GM18909 (cell line): ENCODE results near the gene RGMA.
"Not testable (repeated sequence)": the region's sequence is repeated elsewhere in the genome, so short reads cannot be mapped to it uniquely, and the experiment has no call there.

Source experiments
- ATAC-seq: cut with Tn5 transposase; IDR thresholded peaks from one replicate; pipeline ENCODE4 v1.9.1; 2021; ENCODE audit warnings: mild to moderate bottlenecking; ENCODE audit not compliant: unreplicated experiment, poor library complexity

Gene RGMA

DNA sequence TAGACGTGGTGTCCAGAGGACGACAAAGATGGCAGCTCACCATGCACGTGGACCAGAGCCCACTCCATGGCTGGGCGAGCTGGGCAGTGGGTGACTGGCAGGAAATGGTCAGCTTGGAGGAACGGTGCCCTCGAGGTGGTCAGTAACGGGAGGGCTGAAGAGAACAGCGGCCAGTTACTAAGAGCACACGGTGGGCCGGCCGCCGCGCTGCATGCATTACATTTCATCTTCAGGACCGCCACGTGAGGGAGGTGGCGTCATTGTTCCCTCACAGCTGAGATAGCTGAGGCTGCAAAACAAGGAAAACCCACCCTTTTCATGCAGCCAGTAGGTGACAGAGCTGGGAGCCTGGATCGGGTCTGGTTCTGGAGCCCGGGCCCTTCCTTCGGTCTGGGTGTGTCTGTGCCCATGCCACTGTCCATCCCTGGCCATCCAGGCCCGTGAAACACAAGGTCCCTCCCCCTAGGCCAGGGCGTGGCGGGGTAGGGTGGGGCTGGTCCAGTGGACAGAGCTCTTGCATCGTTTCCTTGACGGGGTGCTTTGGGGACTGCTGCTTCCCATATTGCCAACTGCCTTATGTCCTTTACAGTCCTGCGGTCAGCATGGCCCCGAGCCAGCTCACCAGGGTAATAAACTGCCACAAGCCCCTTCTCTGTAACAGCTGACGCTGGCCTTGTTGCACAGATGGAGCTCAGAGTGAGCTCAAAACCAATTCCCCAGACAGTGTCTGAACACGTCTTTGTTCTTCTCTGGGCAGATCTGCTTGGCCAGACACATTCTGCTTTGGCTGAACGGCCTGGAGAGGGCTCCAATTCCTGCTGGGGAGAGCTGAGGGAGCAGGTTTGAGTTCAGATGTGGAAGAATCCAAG lies 51.8 kb downstream of the RGMA start:
- no peak for ATAC-seq

DNA sequence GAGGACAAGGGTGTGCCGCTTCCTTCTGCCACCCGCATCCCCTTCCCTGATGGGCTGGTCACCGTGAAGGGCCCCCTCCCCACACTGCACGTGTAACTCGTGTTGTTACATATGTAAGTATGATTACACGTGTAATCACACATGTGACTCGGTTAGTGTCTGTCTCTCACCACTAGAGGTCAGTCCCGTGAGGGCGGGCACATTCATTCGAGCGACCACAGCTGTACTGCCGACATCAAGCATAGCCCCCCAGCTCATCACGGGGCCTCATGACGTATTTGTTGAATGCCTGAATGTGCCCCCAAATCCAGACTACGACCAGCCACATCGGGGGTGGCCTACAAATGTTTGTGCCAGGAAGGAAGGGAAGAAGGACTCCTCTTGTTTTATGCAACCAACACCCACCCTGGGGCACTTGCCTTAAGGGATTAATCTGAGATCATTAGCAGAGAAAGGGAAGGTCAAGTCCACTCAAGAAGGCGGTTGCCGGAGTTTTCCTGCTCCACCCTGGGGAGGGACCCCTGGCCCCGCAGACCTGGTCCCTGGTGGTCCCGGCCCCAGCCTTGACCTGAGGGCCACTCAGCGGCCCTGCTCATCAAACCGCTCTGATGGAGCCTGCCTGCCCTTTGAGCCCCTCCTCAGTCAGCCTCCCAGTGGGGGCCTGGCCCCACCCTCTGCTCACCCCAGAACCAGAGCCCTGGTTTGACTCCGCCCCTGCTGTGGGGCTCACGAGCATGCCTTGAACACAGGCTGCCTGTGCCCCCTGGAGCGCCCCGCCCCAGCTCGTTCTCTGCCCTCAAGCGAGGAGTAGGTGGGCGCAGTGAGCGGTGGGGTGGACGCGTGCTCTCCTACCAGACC lies 52.8 kb downstream of the RGMA start:
- ATAC-seq, result peak; percentile 91

DNA sequence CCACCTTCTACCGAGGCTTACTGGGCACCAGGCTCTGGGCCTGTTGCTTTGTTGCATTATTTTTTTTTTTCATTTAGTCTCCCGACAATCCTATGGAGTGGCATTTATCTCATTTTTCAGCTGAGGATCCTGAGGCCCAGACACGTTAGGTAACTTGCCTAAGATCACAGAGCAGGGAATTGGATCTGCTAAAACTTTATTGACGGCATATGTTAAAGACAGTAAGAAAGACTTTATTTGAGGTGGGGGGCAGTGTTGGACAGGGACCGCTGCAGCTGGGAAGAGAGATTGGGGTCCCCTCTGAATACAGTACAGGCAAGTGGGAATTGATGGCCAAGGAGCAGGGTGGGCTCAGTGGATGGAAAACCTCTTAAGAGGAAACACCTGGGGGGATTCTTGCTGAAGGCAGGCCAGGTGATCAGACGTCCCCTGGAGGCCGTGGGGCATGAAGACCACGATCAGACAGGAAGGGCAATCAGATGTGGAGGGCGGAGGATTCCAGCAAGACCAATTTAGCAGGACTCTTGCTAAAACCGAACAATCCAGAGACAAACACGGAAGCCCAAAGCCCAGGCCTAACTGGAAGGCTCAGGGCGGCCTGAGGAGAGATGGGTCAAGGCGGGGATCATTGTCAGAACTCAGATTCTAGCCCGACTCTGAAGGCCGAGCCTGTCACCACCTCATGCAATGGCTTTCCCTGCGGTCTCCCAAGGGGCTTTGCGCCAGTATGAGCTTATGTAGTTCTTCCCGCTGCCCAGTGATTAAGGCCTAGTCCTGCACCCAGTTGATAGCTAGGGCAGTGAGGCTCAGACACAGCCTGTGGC lies 53.7 kb downstream of the RGMA start:
- no peak for ATAC-seq

DNA sequence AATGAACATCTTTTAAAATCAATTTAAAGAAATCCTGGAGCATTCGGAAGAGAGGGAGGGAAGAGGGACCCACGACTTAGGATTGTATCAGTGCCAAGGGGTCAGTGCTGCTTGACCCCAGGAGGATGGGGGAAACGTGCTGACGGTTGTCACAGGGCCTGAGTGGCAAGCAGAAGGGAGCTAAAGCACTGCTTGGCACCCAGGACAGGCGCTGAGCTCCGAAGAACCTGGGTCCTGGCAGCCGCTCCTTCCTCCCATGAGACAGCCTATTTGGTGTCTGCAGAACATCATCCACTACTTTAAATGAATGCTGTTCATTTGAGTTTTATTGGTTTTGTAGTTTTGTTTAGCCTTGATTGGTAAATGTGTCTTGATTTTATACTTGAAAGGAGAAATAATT lies 54.5 kb downstream of the RGMA start:
- ATAC-seq, result no peak

DNA sequence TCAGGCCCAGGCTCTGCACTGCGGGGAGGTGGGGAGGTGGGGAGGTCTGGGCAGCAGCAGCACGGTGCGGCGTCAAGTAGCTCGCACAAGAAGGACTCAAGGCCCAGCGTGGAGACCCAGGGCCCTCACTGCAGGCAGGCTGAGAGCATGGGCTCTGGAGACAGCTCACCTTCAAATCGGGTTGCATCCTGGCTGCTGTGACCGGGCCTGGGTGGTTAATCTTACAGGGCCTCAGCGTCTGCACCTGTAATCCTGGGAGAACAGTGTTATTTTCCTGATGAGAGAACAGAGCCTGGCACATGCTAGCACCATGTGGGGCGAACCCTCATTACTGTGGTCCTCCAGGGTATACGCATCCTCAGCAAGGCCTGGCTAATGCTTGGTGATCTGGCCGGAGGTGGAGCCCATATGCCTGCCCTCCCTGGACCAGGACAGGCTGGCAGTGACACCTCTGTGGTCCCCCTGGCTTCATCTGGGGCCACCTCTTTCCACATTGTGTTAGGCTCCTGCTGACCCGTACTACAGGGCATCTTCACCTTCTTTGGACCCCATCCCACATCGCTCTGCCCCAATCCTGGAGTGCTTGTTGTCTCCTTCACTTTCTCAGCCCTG lies 55.5 kb downstream of the RGMA start:
- no peak for ATAC-seq

DNA sequence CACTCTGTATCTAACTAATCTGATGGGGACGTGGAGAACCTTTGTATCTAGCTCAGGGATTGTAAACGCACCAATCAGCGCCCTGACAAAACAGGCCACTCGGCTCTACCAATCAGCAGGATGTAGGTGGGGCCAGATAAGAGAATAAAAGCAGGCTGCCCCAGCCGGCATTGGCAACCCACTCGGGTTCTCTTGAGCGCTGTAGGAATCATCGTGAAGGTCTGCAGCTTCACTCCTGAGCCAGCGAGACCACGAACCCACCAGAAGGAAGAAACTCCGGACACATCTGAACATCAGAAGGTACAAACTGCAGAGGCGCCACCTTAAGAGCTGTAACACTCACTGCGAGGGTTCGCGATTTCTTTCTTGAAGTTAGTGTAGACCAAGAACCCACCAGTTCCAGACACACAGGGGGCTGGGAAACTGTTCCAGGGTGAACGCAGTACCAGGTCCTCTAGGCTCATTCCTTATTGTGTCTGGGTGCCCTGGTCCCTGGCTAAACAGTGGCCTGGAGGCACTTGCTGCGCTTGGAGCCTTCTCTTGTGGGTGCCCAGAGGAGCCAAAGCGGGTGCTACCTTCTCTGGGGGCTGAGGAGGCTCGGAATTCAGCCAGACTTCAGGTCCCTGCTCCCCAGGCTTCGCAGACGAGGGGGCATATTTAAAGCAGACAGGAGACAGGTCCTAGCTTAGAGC lies 56.4 kb downstream of the RGMA start:
- not testable (repeated sequence) for ATAC-seq

DNA sequence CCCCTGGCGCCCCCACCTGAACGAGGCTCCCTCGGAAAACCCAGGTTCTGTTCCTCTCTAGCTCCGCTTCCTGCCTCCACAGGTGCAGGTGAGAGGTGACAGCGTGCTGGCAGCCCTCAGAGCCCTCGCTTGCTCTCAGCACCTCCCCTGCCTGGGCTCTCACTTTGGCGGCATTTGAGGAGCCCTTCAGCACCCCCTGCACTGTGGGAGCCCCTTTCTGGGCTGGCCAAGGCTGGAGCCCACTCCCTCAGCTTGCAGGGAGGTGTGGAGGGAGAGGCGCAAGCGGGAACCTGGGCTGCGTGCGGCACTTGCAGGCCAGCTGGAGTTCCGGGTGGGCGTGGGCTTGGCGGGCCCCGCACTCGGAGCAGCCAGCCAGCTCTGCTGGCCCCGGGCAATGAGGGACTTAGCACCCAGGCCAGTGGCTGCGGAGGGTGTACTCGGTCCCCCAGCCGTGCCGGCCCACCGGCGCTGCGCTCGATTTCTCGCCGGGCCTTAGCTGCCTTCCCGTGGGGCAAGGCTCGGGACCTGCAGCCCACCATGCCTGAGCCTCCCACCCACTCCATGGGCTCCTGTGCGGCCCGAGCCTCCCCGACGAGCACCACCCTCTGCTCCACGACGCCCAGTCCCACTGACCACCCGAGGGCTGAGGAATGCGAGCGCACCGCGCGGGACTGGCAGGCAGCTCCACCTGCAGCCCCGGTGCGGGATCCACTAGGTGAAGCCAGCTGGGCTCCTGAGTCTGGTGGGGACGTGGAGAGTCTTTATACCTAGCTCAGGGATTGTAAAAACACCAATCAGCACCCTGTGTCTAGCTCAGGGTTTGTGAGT lies 57.2 kb downstream of the RGMA start:
- not testable (repeated sequence) for ATAC-seq

DNA sequence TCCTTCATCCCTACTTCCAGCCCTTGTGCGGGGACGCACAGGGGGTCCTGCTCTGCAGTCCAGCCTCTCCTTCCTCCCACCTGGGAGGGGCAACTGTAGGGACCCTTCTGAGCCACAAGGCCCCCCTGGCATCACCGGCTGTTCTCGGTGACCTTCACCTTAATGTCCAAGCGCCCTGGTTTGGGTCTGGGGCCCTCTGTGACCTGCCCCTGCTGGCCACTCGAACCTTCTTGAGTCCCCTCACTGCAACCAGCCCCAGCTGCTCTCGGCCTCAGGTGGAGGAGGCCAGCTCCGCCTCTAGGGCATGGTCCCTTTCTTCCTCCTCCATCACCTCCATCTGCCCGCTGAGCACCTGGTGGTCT lies 57.9 kb downstream of the RGMA start:
- no peak for ATAC-seq

DNA sequence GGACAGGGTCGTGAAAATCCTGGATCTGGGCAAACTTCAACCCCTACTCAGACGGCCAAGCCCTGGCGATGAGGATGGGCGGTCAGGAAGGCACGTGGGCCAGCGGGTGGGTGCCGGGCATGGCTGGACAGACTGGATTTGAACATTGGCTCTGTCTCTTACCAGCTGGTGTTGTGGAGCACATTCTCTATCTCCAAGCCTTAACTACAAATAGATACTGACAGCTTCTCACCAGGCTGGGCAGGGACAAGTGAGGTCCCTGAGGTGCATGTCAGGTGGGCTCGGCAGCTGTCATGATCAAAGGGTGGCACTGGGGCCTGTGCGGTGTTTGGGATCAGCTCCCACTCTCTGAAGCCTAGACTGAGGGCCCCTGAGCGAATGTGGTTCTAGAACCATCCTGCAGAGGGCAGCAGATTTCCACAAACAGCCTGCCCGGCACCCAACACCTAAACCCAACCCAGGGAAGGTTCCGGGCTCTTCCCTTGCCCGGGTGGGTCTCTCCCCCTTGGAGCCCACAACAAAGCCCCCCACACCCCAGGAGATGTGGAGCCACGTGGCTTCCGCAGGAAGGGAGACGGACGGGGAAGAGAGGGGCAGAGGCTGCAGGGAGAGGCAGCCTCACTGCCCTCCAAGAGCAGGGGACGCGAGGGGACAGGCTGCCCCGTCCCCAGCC lies 58.4 kb downstream of the RGMA start:
- peak; percentile 85 for ATAC-seq

DNA sequence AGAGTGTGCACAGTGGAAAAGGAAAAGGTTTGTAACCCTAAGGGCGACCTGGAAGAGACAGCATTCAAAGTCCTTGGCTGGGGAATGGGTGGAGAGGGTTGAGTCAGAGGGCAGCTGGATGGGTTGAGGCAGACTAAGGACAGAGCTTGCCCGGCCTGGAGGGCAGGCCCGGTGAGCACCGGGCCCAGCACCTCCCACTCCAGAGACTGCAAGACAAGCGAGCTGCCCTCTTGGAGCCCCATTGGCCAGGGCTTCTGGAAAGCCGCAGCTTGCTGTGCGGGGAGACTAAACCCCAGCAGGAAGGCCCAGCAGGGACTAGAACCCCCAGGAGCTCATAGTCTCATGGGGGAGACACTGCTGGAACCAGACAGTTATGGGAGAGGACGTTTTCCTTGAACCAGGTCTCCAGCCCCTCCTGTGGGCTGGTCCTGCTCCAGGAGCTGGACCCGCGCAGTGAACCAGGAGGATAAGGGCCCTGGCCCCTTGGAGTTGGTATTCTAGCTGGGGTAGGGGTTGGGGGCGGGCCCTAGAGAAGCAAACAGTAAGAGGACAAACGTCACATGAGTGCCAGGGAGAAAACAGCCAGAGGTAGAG lies 59.1 kb downstream of the RGMA start:
- no peak for ATAC-seq

DNA sequence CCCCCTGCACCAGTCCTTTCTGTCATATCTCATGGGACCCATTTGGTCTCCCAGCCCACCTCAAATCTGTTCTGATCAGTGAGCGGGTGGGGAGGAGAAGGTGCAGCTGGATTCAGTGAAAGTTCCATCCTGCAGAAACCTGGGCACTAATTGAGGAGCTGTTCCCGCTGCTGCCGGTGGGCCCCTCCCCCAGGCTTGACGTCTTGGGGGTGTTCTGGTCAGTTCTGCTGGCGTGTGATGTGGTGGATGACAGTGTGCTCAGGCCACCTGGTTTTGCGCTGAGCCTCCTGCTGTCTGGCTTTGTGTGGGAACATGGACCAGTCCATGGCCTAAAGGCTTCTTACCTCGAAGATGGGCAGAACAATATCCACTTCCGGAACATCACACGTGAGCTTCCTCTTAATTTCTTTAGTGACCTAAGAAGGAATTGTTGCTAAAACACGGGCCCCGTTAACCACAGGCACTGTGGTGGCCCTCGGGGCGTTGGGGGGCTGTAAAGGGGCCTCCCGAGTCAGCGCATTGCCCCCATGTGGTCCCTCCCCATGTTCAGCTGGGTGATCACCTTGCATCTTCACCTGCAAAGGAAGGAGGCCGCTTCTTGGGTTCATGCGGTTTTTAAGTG lies 59.7 kb downstream of the RGMA start:
- ATAC-seq, result no peak

DNA sequence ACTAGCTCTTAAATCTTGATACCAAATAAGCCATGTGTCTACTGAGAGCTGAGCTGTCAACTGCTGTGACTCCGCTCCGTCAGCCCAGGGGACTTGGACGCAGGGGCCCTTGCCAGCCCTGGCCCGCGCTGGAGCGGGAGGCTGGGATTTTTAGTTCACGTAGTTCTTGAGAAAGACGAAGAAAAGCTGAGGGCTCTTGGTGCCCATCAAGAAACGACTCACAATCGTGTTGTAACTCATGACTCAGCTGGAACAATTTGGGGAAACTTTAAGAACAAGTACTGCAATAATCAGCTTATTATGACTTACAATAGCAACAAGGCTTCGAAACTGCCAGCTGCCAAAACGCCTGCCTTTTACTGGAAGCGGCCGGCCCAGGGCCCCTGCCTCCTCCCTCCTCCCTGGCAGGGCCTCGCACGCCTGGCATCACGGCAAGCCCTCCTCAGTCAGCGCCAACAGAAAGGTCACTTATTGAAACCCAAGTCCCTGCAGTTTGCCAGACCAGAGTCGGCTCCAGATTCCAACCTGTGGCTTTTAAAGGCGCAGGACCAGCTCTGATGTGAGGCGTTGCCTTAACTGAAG lies 60.3 kb downstream of the RGMA start:
- ATAC-seq, result no peak

DNA sequence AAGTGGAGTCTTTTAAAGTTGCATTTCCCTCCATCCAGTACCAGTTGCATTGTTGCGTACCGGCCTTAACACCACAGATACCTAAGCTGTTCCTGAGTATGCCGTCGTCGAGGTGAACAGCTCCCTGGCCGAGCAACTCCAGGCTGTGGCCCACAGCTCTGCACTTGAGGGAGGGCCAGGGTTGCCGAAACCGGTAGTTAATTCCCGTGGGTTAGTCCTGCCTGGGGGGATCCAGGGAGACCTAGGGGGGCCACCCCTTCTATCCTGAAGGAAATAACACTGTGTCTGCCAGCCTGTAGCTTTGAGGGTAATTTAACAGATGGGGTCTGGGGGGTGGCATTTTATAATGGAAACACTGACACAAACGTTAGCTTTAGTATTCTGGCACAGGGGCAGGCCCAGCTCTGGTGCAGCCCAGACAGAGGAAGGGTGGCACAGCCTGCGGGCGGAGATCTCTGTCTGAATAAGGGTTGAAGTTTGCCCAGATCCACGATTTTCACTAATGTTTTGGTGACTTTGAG lies 60.8 kb downstream of the RGMA start:
- no peak for ATAC-seq

DNA sequence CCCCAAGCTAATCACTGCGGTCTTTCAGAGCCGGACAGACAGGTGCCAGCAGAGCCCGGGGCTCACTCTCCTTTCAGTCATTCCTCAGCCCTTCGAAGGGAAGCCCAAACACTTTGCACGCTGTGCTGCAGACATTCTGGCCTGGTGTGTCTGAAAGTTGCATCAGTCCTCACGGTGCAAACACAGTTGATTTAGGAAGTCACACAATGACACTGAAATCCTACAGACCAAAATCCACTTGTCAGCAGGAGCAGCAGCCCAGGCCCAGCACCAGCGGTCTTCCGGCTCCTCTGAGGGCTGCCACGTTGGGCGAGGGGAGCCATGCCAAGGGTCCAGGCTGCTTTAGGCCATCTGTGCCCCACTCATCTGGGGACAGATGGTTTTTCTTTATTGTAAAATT lies 61.6 kb downstream of the RGMA start:
- no peak for ATAC-seq

DNA sequence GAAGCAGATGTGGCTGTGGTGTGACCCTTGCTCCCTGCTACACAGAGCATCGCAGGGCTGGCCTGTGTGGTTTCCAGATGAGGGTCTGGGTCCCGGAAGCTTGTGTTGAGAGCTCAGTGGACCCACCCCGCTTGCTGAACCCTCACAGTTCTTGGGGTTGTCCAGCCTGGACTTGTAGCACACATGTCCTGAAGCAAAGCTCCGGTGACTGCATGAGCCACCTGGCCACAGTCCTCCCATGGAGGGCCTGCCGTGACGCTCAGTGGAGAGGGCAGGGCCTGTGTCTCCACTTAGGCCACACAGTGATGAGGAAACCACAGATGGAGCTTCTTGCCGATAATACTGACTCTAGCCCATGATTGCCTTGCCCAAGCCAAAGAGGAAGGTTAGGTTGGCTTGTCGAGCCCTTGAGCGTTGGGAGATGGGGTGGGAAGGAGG lies 62.6 kb downstream of the RGMA start:
- ATAC-seq, result no peak

DNA sequence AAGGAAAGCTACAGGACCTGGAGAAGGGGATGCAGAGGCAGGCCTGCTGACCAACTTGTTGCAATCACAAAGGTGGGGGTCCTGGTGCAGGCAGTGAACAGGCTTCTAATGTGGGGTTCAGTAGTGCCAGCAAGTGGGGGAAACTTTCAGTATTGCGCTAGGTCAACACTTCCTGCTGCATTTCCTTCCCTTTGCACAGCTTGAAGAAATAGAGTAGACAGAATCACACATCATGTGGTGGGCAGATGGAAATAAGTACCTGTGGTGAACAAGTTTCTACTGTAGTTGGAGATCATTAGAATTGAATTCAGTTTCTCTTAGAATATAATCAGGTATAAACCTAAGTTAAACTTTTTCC lies 63.4 kb downstream of the RGMA start:
- ATAC-seq, result no peak
